AG09319 (cell line): ENCODE data around the gene TRAM1L1.

Source experiments
- DNase-seq: peaks from one replicate; pipeline ENCODE4 v3.0.0-alpha.2; 2010; ENCODE audit warnings: low read depth; ENCODE audit errors: extremely low read depth
- TF ChIP-seq, protein P1 (sequence below): IDR thresholded peaks from 2 replicates; pipeline ENCODE4 v1.5.1; 2011; ENCODE audit warnings: low read depth, mild to moderate bottlenecking, inconsistent platforms, low read length, moderate library complexity

The TRAM1L1 gene

DNA sequence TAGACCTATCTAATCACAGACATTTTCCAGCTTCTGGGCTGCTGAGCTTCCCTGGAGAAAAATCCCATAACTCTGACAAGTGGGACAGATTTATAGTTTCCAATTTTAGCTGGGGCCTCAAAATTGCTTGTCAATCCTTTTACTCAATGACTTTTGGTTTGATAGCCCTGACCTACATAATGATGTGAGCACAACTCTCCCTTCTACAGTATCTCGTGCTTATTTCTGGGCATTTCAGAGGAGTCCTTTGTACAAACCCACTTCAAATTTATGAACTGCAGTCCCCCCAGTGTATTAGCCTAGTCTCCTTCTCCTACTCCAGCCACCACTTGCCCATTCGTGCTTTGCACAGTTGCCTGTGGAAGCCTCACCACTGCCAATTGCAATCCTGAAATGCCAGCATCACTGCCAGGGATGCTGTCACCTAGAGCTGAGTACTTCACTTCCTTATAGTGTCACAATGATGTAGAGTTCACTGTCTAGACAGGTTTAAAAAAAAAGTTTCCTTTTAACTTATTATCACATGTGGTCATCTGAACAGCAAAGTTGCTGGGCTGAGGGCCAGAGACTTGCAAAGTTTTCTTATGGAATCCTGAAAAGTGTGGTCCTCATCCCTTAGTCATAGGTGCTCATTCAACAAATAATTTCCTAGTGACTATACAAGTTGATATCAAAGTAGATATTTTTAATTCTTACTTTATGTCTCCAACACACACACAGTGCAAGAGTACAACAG is 21.2 kb downstream of the TRAM1L1 start:
- TF ChIP-seq, protein P1, sequence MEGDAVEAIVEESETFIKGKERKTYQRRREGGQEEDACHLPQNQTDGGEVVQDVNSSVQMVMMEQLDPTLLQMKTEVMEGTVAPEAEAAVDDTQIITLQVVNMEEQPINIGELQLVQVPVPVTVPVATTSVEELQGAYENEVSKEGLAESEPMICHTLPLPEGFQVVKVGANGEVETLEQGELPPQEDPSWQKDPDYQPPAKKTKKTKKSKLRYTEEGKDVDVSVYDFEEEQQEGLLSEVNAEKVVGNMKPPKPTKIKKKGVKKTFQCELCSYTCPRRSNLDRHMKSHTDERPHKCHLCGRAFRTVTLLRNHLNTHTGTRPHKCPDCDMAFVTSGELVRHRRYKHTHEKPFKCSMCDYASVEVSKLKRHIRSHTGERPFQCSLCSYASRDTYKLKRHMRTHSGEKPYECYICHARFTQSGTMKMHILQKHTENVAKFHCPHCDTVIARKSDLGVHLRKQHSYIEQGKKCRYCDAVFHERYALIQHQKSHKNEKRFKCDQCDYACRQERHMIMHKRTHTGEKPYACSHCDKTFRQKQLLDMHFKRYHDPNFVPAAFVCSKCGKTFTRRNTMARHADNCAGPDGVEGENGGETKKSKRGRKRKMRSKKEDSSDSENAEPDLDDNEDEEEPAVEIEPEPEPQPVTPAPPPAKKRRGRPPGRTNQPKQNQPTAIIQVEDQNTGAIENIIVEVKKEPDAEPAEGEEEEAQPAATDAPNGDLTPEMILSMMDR: no peak
- DNase-seq: no peak

DNA sequence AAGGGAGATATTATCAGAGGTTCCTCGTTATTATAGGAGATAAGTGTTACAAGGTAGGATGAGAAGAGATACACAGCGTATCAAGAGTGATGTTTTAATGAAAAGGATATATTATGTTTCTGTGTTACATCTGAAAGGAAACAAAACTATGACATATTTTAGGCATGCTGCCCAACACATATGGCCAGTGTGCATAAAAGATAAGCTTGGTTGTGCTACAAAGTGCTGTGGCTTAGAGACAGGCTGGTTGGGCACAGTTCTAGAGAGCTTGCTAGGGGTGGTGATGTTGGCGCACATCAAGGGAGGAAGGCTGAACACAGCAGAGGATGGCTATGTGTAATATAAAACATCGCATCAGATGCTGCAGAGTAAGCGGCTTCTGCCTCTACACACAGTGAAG is 42.4 kb downstream of the TRAM1L1 start:
- DNase-seq: no peak

More for the DNA sequence above, 42.4 kb downstream of the TRAM1L1 start:
- TF ChIP-seq, protein P1: no peak
